ENCODE data around the gene DENND2A.

GRCh38 chr7:140655511-140656408 lies 15.1 kb upstream of the DENND2A start:
- no peak for TF ChIP-seq EZH2 (IDR thresholded peaks at IDR 0.05; ENCODE audit: borderline replicate concordance, low read depth, low read length, poor library complexity, severe bottlenecking)
- no peak for TF ChIP-seq CTCF (conservative IDR thresholded peaks at IDR 0.05; ENCODE audit: low read depth, low read length)
